Measurements from ENCODE around the gene WBP11. TPM values are rescaled to one million over a fixed set of nuclear protein-coding genes. Genes with fewer than 3 reads are reported as not detected.

Gene WBP11
- total RNA-seq, 1 experiment from 2014 or later: 108 TPM

DNA sequence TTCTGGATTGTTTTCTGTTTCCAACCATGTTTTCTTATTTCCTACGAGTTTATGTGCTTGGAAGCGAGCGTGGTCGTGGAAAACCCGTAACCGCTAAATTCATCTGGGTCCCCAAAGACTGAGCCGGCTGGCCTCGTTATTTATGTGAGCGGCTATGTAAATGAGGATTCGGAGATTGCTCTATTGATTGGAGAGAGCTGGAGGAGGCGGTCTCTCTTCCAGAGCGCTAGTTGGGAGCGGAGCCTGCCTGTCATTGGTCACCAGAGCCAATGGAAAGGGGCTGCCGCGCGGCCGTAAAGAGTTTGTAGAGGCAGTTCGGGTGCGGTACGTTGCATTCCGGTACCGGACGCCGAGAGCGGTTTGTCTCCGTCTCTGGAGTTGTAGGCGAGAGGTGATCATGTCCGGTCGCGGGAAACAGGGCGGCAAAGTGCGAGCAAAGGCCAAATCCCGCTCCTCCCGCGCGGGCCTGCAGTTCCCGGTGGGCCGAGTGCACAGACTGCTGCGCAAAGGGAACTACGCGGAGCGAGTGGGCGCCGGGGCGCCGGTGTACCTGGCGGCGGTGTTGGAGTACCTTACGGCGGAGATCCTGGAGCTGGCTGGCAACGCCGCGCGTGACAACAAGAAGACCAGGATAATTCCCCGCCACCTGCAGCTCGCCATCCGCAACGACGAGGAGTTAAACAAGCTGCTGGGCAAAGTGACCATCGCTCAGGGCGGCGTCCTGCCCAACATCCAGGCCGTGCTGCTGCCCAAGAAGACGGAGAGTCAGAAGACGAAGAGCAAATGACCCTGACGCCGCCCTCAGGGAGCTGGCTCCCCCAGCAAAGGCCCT is 29.0 kb downstream of the WBP11 start:
- Histone ChIP-seq H3K14ac (ENCODE audit: insufficient read depth, low read length) (peak overlapping the region; percentile 84), H3K4me2 (ENCODE audit: insufficient read depth, insufficient read length, low read length) (peak overlapping the region; percentile 75), H2BK5ac (ENCODE audit: insufficient read length, low read length) (no peak overlapping the region), H3K4me1 (ENCODE audit: insufficient read depth, low read length) (no peaks in the 10 kb centered on the region), H3T11ph (ENCODE audit: low read length) (no peak overlapping the region), H3K79me2 (ENCODE audit: insufficient read depth, low read length) (no peaks in the 10 kb centered on the region; the same call in 1 of the 2 replicates), H3K18ac (ENCODE audit: insufficient read length, low read depth, low read length) (peak overlapping the region; percentile 65), H2BK120ac (ENCODE audit: low read depth, low read length, poor library complexity, severe bottlenecking) (no peak overlapping the region), H2AFZ (ENCODE audit: low read length) (no peak overlapping the region), H2BK15ac (ENCODE audit: low read depth, low read length) (no peak overlapping the region), H3K23ac (ENCODE audit: insufficient read length, low read depth, low read length) (no peak overlapping the region), H3K79me1 (ENCODE audit: insufficient read depth, low read depth, low read length, poor library complexity, severe bottlenecking) (no peaks in the 10 kb centered on the region), H4K91ac (ENCODE audit: insufficient read length, low read depth, low read length) (no peak overlapping the region), H2BK20ac (ENCODE audit: low read depth, low read length, poor library complexity, severe bottlenecking) (no peak overlapping the region), H2BK12ac (ENCODE audit: insufficient read length, low read depth, low read length) (no peak overlapping the region), H3K27ac (ENCODE audit: insufficient read length, low read depth, low read length) (no peak overlapping the region), H3K23me2 (ENCODE audit: insufficient read length, low read depth, low read length, poor library complexity, severe bottlenecking) (peaks cover 17% of the 10 kb centered on the region), H3K4ac (ENCODE audit: low read depth, low read length) (no peak overlapping the region), H3K56ac (ENCODE audit: insufficient read length, low read depth, low read length) (no peak overlapping the region), H3K9ac (ENCODE audit: extremely low read depth, insufficient read length, low read length) (peak overlapping the region; percentile 76), H4K20me1 (ENCODE audit: control insufficient read depth, insufficient read depth, insufficient read length) (peaks cover 3% of the 10 kb centered on the region), H4K5ac (ENCODE audit: insufficient read length, low read depth, low read length) (no peak overlapping the region), H3K27me3 (ENCODE audit: insufficient read depth, low read length) (no peaks in the 10 kb centered on the region), H3K9me3 (ENCODE audit: control insufficient read depth, low read depth, low read length) (no peaks in the 10 kb centered on the region), H2AK5ac (ENCODE audit: insufficient read length, low read length) (no peak overlapping the region), H4K8ac (replicated peaks; ENCODE audit: insufficient read length, low read depth, low read length) (no peak overlapping the region)
- no CpG with 5 or more reads among the region's 67 CpGs for WGBS (ENCODE audit: extremely low coverage, insufficient read length, low lambda C conversion rate)
- peak overlapping the region; percentile 96 to 98 for H3K4me3 Mint-ChIP-seq
- no peaks in the 10 kb centered on the region; a peak in 1 of 5 replicates for H3K9me3 Mint-ChIP-seq
- peaks cover 0 to 5% (median 0%) of the 10 kb centered on the region in 3 experiments; a peak in 3 of 7 replicates for H3K36me3 Mint-ChIP-seq (ENCODE audit: insufficient read depth in 1 of 3, low read depth in 3 of 3)
- H3K4me1 Mint-ChIP-seq: peaks cover 37 to 45% of the 10 kb centered on the region in 2 experiments
- H3K27ac Mint-ChIP-seq: peak overlapping the region; percentile 88 to 98 (median 94)
- TF ChIP-seq, protein P1, sequence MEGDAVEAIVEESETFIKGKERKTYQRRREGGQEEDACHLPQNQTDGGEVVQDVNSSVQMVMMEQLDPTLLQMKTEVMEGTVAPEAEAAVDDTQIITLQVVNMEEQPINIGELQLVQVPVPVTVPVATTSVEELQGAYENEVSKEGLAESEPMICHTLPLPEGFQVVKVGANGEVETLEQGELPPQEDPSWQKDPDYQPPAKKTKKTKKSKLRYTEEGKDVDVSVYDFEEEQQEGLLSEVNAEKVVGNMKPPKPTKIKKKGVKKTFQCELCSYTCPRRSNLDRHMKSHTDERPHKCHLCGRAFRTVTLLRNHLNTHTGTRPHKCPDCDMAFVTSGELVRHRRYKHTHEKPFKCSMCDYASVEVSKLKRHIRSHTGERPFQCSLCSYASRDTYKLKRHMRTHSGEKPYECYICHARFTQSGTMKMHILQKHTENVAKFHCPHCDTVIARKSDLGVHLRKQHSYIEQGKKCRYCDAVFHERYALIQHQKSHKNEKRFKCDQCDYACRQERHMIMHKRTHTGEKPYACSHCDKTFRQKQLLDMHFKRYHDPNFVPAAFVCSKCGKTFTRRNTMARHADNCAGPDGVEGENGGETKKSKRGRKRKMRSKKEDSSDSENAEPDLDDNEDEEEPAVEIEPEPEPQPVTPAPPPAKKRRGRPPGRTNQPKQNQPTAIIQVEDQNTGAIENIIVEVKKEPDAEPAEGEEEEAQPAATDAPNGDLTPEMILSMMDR (conservative IDR thresholded peaks at IDR 0.05): no peak
- DNase-seq: peak; percentile 98
- peaks cover 5% of the 10 kb centered on the region; the same call in 1 of the 2 replicates for H3K27me3 Mint-ChIP-seq (ENCODE audit: low read depth)

Data from H9 (cell line).